Measurements from ENCODE around the gene GRAMD1B. TPM values are rescaled to one million over a fixed set of nuclear protein-coding genes. Genes with fewer than 3 reads are reported as not detected.
A peak's percentile ranks its signal among the peaks of the same experiment; 100 is the strongest.

The GRAMD1B gene
- total RNA-seq, 1 donor from 2014 or later, result 1.4 TPM

- peak; percentile 58 for ATAC-seq
Measured at GRCh38 chr11:123478352-123478987, 48.4 kb downstream of the GRAMD1B start.

- no peak for ATAC-seq
Measured at GRCh38 chr11:123479048-123479837, 49.2 kb downstream of the GRAMD1B start.

- ATAC-seq, result no peak
Measured at GRCh38 chr11:123480290-123480815, 50.3 kb downstream of the GRAMD1B start.

GRCh38 chr11:123480882-123481281, 50.8 kb downstream of the GRAMD1B start:
- ATAC-seq, result no peak

- ATAC-seq, result no peak
Measured at GRCh38 chr11:123481640-123482039, 51.6 kb downstream of the GRAMD1B start.

- ATAC-seq, result no peak
Measured at GRCh38 chr11:123482218-123482617, 52.1 kb downstream of the GRAMD1B start.

GRCh38 chr11:123483058-123483457, 53.0 kb downstream of the GRAMD1B start:
- peak; percentile 76 for ATAC-seq

- ATAC-seq, result no peak
Measured at GRCh38 chr11:123483466-123483865, 53.4 kb downstream of the GRAMD1B start.

- no peak for ATAC-seq
Measured at GRCh38 chr11:123484448-123484847, 54.4 kb downstream of the GRAMD1B start.

GRCh38 chr11:123487157-123487744, 57.2 kb downstream of the GRAMD1B start:
- no peak for ATAC-seq

GRCh38 chr11:123490527-123490926, 60.5 kb downstream of the GRAMD1B start:
- no peak for ATAC-seq

- no peak for ATAC-seq
Measured at GRCh38 chr11:123491241-123491640, 61.2 kb downstream of the GRAMD1B start.

- ATAC-seq, result no peak
Measured at GRCh38 chr11:123493349-123494063, 63.4 kb downstream of the GRAMD1B start.

- ATAC-seq, result no peak
Measured at GRCh38 chr11:123494195-123495050, 64.4 kb downstream of the GRAMD1B start.

- no peak for ATAC-seq
Measured at GRCh38 chr11:123504401-123504800, 74.3 kb downstream of the GRAMD1B start.

- ATAC-seq, result no peak
Measured at GRCh38 chr11:123505546-123506299, 75.7 kb downstream of the GRAMD1B start.

GRCh38 chr11:123507043-123507442, 77.0 kb downstream of the GRAMD1B start:
- ATAC-seq, result no peak

GRCh38 chr11:123509737-123510578, 79.9 kb downstream of the GRAMD1B start:
- peak; percentile 4 for ATAC-seq

GRCh38 chr11:123510579-123510905, 80.5 kb downstream of the GRAMD1B start:
- ATAC-seq, result no peak

Data from esophagus mucosa (tissue), 1 donor.